HEK293 (cell line): ENCODE data around the gene SLC44A1.

Experiments used
- ATF2 ChIP-seq: fragments of 450-650 bp; formaldehyde crosslinking; IDR thresholded peaks from 2 replicates; pipeline ENCODE4 v1.5.1; 2016; ENCODE audit warnings: missing biosample characterization, missing genetic modification characterization, low read depth
- ELK4 ChIP-seq: IDR thresholded peaks from 2 replicates; pipeline ENCODE4 v1.6.1; 2011; ENCODE audit warnings: mild to moderate bottlenecking, low read depth, low read length, borderline replicate concordance
- REST ChIP-seq: fragments of 450-650 bp; formaldehyde crosslinking; IDR thresholded peaks from 2 replicates; pipeline ENCODE4 v1.5.1; 2016; ENCODE audit warnings: missing biosample characterization, missing genetic modification characterization
- SCRT1 ChIP-seq: fragments of 450-650 bp; formaldehyde crosslinking; IDR thresholded peaks from 2 replicates; pipeline ENCODE4 v1.5.1; 2016; ENCODE audit warnings: missing biosample characterization, missing genetic modification characterization, borderline replicate concordance
- ZBTB17 ChIP-seq: fragments of 450-650 bp; formaldehyde crosslinking; IDR thresholded peaks from 2 replicates; pipeline ENCODE4 v1.5.1; 2016; ENCODE audit warnings: missing biosample characterization, missing genetic modification characterization
- ZNF157 ChIP-seq: fragments of 450-650 bp; formaldehyde crosslinking; IDR thresholded peaks from 2 replicates; pipeline ENCODE4 v1.5.1; 2016; ENCODE audit warnings: missing biosample characterization, missing genetic modification characterization
- TF ChIP-seq, protein P1 (sequence below): fragments of 450-650 bp; formaldehyde crosslinking; IDR thresholded peaks from 2 replicates; pipeline ENCODE4 v1.5.1; 2016; ENCODE audit warnings: missing biosample characterization, missing genetic modification characterization

- TF ChIP-seq ZNF157 (tag by site-specific recombination) = no peak
- no peak for TF ChIP-seq ZBTB17
- TF ChIP-seq, protein P1, sequence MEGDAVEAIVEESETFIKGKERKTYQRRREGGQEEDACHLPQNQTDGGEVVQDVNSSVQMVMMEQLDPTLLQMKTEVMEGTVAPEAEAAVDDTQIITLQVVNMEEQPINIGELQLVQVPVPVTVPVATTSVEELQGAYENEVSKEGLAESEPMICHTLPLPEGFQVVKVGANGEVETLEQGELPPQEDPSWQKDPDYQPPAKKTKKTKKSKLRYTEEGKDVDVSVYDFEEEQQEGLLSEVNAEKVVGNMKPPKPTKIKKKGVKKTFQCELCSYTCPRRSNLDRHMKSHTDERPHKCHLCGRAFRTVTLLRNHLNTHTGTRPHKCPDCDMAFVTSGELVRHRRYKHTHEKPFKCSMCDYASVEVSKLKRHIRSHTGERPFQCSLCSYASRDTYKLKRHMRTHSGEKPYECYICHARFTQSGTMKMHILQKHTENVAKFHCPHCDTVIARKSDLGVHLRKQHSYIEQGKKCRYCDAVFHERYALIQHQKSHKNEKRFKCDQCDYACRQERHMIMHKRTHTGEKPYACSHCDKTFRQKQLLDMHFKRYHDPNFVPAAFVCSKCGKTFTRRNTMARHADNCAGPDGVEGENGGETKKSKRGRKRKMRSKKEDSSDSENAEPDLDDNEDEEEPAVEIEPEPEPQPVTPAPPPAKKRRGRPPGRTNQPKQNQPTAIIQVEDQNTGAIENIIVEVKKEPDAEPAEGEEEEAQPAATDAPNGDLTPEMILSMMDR = no peak
- no peak for TF ChIP-seq ATF2 (tag by site-specific recombination)
- TF ChIP-seq SCRT1 (tag by site-specific recombination) = no peak
- TF ChIP-seq REST = no peak
- TF ChIP-seq ELK4 = no peak
Observed at GRCh38 chr9:105293408-105293807, 49.0 kb downstream of the SLC44A1 start.
